ENCODE data around the gene MEPE.

Gene MEPE

GRCh38 chr4:87823200-87823599 is 9.6 kb upstream of the MEPE start:
- DNase-seq (ENCODE audit: low read depth) = no peak
- no peak overlapping the region for H3K4me3 ChIP-seq (ENCODE audit: control insufficient read depth, low read depth, low read length)
- TF ChIP-seq, protein P1, sequence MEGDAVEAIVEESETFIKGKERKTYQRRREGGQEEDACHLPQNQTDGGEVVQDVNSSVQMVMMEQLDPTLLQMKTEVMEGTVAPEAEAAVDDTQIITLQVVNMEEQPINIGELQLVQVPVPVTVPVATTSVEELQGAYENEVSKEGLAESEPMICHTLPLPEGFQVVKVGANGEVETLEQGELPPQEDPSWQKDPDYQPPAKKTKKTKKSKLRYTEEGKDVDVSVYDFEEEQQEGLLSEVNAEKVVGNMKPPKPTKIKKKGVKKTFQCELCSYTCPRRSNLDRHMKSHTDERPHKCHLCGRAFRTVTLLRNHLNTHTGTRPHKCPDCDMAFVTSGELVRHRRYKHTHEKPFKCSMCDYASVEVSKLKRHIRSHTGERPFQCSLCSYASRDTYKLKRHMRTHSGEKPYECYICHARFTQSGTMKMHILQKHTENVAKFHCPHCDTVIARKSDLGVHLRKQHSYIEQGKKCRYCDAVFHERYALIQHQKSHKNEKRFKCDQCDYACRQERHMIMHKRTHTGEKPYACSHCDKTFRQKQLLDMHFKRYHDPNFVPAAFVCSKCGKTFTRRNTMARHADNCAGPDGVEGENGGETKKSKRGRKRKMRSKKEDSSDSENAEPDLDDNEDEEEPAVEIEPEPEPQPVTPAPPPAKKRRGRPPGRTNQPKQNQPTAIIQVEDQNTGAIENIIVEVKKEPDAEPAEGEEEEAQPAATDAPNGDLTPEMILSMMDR (IDR thresholded peaks at IDR 0.05; ENCODE audit: control insufficient read depth, insufficient read depth, low read depth, low read length, missing control alignments) = no peak

DNA sequence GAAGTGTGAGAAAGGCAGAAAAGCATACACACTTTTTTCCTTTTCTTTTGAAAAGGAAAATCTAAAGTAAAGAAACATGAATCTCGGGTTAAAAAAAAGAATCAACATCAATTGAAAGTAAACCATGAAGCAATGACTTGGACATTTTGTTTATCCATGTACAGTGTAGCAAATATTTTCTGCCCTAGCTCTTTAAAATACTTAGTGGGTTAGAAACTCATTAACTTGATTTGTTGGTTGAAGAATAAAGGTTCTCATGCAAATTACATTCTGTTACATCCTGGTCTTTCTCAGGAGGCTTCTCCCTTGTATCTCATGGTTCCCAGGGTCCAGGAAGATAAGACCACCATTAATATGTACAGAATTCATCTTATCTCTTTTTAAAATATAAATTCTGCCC is 9.0 kb upstream of the MEPE start:
- no peak overlapping the region for H3K4me3 ChIP-seq (ENCODE audit: control insufficient read depth, low read depth, low read length)
- TF ChIP-seq, protein P1 (IDR thresholded peaks at IDR 0.05; ENCODE audit: control insufficient read depth, insufficient read depth, low read depth, low read length, missing control alignments) = no peak
- no peak for DNase-seq (ENCODE audit: low read depth)

DNA sequence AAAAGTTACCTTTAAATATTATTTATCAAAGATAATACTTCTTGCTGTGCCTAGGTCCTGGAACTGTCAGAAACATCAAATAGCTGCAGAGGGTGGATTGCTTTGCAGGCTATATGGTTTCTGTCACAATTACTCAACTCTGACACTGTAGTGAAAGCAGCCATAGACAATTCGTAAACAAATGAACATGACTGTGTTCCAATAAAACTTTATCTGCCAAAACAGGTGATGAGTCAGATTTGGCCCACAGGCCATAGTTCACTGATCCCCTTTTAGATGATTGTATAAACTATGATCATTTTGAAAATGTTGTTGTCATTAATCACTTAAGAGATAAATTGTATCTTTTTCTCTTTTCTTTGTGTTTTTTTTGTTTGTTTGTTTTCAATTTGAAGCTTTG is 8.4 kb upstream of the MEPE start:
- DNase-seq (ENCODE audit: low read depth) = no peak
- TF ChIP-seq, protein P1 (IDR thresholded peaks at IDR 0.05; ENCODE audit: control insufficient read depth, insufficient read depth, low read depth, low read length, missing control alignments) = no peak
- H3K4me3 ChIP-seq (ENCODE audit: control insufficient read depth, low read depth, low read length) = no peak overlapping the region

GRCh38 chr4:87834401-87834800 is 1.6 kb downstream of the MEPE start:
- no peak for DNase-seq (ENCODE audit: low read depth)
- no peak overlapping the region for H3K4me3 ChIP-seq (ENCODE audit: control insufficient read depth, low read depth, low read length)
- TF ChIP-seq, protein P1 (IDR thresholded peaks at IDR 0.05; ENCODE audit: control insufficient read depth, insufficient read depth, low read depth, low read length, missing control alignments) = no peak

DNA sequence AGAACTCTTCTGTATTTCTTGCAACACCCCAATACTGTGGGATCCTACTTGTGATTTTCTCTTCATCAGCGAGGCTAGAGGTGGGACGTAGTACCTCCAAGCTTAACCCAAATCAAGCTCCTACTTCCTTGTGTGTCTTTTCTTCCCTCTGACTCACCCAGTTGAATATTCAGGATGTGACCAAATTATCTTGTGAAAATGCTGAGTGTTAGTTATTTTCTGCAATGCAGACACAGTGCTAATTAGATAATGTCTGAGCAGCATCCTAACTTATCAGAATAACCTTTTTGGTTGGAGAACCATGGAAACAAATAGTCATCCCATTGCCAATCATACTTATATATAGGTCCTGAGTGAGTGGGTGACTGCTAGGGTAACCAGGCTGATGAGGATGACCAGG is 2.4 kb downstream of the MEPE start:
- H3K4me3 ChIP-seq (ENCODE audit: control insufficient read depth, low read depth, low read length) = no peak overlapping the region
- DNase-seq (ENCODE audit: low read depth) = no peak
- TF ChIP-seq, protein P1 (IDR thresholded peaks at IDR 0.05; ENCODE audit: control insufficient read depth, insufficient read depth, low read depth, low read length, missing control alignments) = no peak

DNA sequence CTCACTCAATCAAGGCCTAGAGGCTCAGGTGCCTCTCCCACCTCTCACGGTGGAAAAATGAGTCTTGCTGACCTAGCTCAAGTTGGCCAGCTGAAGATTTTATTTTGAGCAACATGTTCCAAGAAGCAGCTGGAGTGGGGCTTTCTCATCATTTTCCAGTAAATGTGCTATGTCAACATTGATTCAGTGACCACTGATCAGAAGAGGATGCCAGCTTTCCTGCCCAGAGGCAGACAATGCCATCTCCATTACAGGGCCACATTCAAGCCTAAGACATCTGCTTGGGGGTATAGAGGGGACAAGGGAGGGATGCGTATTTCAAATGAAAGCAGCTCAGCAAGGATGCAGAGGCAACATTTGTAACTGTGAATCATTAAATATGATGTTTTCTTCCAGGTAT is 3.0 kb downstream of the MEPE start:
- TF ChIP-seq, protein P1 (IDR thresholded peaks at IDR 0.05; ENCODE audit: control insufficient read depth, insufficient read depth, low read depth, low read length, missing control alignments) = no peak
- H3K4me3 ChIP-seq (ENCODE audit: control insufficient read depth, low read depth, low read length) = no peak overlapping the region
- no peak for DNase-seq (ENCODE audit: low read depth)

DNA sequence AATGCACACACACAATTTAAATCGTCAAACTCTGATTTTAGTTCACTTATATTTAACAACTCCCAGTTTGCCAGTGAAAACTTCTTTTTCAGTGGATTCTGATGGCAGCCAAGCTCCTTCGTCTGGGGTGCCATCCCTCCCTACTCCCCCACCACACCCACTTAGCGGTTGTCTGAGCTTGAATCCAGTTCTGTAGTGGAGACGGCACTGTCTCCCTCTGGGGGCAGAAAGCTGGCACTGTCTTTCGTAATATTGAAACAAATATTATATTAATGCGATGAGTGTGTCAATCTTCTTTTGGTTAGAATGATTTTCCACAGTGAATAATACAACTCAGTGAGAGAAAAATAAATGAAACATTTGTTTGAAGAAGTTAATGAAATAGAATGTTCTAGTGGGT is 5.4 kb downstream of the MEPE start:
- TF ChIP-seq, protein P1 (IDR thresholded peaks at IDR 0.05; ENCODE audit: control insufficient read depth, insufficient read depth, low read depth, low read length, missing control alignments) = peak; percentile 47
- H3K4me3 ChIP-seq (ENCODE audit: control insufficient read depth, low read depth, low read length) = no peak overlapping the region
- no peak for DNase-seq (ENCODE audit: low read depth)
